CD4-positive, alpha-beta memory T cell (primary cell): ENCODE data around the gene MAGED1. TPM values are rescaled to one million over a fixed set of nuclear protein-coding genes. Genes with fewer than 3 reads are reported as not detected.

Source experiments
- CTCF ChIA-PET: fragments of 350-600 bp; sonication (Branson Sonifier 250); formaldehyde crosslinking; loops from one replicate; lab custom pipeline; 2021; ENCODE audit warnings: inconsistent platforms; ENCODE audit not compliant: partially characterized antibody; lab: Charles Lee
- POLR2A ChIA-PET: fragments of 350-600 bp; sonication (Branson Sonifier 250); formaldehyde crosslinking; loops from one replicate; lab custom pipeline; 2021; ENCODE audit not compliant: partially characterized antibody; lab: Charles Lee
- DNase-seq, 5 donors: peaks; one replicate each; pipeline versions ENCODE4 v3.0.0 to v3.0.0-alpha.2; 2020 to 2022; ENCODE audit warnings: mixed read lengths in 1 of 5
- H3K27ac ChIP-seq: one replicate; pipeline ENCODE4 v1.7.0; 2013; ENCODE audit warnings: low read depth, low read length
- H3K27me3 ChIP-seq: 2 replicates; pipeline ENCODE4 v1.7.0; 2013; ENCODE audit warnings: mild to moderate bottlenecking, low read length, moderate library complexity; ENCODE audit not compliant: insufficient read depth
- H3K36me3 ChIP-seq: 2 replicates; pipeline ENCODE4 v1.7.0; 2013; ENCODE audit warnings: mild to moderate bottlenecking, low read length, moderate library complexity; ENCODE audit not compliant: insufficient read depth
- H3K4me1 ChIP-seq: 2 replicates; pipeline ENCODE4 v1.7.0; 2013; ENCODE audit warnings: mild to moderate bottlenecking, low read length, moderate library complexity; ENCODE audit not compliant: insufficient read depth
- H3K4me3 ChIP-seq, 2 donors: one replicate each; pipeline ENCODE4 v1.7.0; 2013; ENCODE audit warnings: low read length in 2 of 2, mild to moderate bottlenecking in 1 of 2
- H3K9me3 ChIP-seq, 2 donors: one replicate each; pipeline ENCODE4 v1.7.0; 2013; ENCODE audit warnings: low read length in 2 of 2, control low read depth in 1 of 2; ENCODE audit not compliant: control insufficient read depth in 1 of 2
- H3K27ac Mint-ChIP-seq, 7 donors: one replicate each; pipeline ENCODE4 v1.8.0; 2020 to 2021; ENCODE audit warnings: mixed read lengths in 7 of 7, mild to moderate bottlenecking in 6 of 7, inconsistent platforms in 3 of 7, moderate library complexity in 3 of 7
- H3K27me3 Mint-ChIP-seq, 2 donors: one replicate each; pipeline ENCODE4 v1.8.0; 2020 to 2021; ENCODE audit warnings: mixed read lengths in 2 of 2
- H3K36me3 Mint-ChIP-seq, 2 donors: one replicate each; pipeline ENCODE4 v1.8.0; 2020 to 2021; ENCODE audit warnings: mixed read lengths in 2 of 2, inconsistent platforms in 1 of 2, mild to moderate bottlenecking in 1 of 2
- H3K4me1 Mint-ChIP-seq, 4 donors: one replicate each; pipeline ENCODE4 v1.8.0; 2020 to 2021; ENCODE audit warnings: mixed read lengths in 4 of 4, mild to moderate bottlenecking in 1 of 4
- H3K4me3 Mint-ChIP-seq, 8 donors: one replicate each; pipeline ENCODE4 v1.8.0; 2020 to 2021; ENCODE audit warnings: mixed read lengths in 8 of 8, mild to moderate bottlenecking in 7 of 8, moderate library complexity in 6 of 8, inconsistent platforms in 3 of 8
- H3K9me3 Mint-ChIP-seq, 8 donors: one replicate each; pipeline ENCODE4 v1.8.0; 2020 to 2021; ENCODE audit warnings: mixed read lengths in 8 of 8, mild to moderate bottlenecking in 5 of 8, inconsistent platforms in 3 of 8, moderate library complexity in 1 of 8
- intact Hi-C: fragments of 100-400 bp; cut with micrococcal nuclease; formaldehyde crosslinking; loops from one replicate; pipeline ENCODE4 v1.15.1; 2023
- polyA plus RNA-seq, 2 donors: library from polyadenylated mRNA; unstranded; fragments of 300-500 nt; fragmentation: Illumina TruSeq; gene quantifications; one replicate each; pipeline ENCODE4 v1.2.3, GENCODE V29; 2021
- total RNA-seq, 2 experiments: library from RNA; stranded (reverse); gene quantifications; one replicate each; pipeline ENCODE4 v1.2.3, GENCODE V29; 2021

MAGED1 gene
- total and polyA plus RNA-seq, 4 experiments from 2014 or later: 27.4 to 41.1 (median 33.2) TPM

DNA sequence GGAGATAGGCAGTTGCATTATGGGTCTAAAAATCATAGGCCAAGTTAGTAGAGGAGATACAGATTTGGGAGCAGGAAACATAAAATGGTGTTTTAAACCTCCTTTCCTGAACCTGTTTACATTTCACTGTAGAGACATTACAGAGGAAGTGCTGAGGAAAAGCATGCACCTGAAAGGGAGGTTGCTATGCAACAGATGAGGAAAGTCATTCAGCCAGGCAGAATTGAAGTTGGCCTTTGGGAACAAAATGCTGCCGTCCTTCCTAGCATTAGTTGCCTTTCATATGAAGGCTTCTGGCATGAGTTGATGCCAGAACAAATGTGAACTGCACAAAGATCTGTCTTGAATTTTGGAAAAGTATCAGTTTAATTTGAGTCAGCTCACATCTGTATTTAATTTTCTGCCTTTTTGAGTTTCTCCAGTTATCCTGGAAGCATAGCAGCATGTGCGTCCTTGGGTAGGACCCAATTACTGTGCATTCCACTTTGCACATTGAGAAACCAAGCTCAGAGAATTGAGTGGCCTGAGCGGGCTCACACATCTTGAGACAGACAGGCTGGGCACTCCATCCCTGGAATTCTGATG is 38.2 kb downstream of the MAGED1 start:
- H3K27me3 Mint-ChIP-seq: peaks cover 0 to 2% of the 10 kb centered on the region in 2 donors
- no peak overlapping the region for H3K4me3 Mint-ChIP-seq
- no peak overlapping the region for H3K27ac ChIP-seq
- H3K27ac Mint-ChIP-seq: no peak overlapping the region
- peaks cover 0 to 5% (median 0%) of the 10 kb centered on the region in 8 donors for H3K9me3 Mint-ChIP-seq
- H3K4me1 ChIP-seq: no peaks in the 10 kb centered on the region
- no peaks in the 10 kb centered on the region for H3K36me3 Mint-ChIP-seq
- POLR2A ChIA-PET: no interaction called here
- no peaks in the 10 kb centered on the region for H3K36me3 ChIP-seq
- DNase-seq: no peak
- H3K27me3 ChIP-seq: no peaks in the 10 kb centered on the region
- CTCF ChIA-PET: no interaction called here
- intact Hi-C loops: no loop called here
- H3K4me1 Mint-ChIP-seq: no peaks in the 10 kb centered on the region
- H3K9me3 ChIP-seq: no peaks in the 10 kb centered on the region
- H3K4me3 ChIP-seq: no peak overlapping the region

Other genes with a start within 250 kb of the MAGED1 start
- not detected for gene CENPVL2, start 210.8 kb upstream of the MAGED1 start, total RNA-seq
- not detected for gene CENPVL2, start 210.8 kb upstream of the MAGED1 start, polyA plus RNA-seq
- not detected for gene CENPVL1, start 183.1 kb upstream of the MAGED1 start, total RNA-seq
- gene CENPVL1, start 183.1 kb upstream of the MAGED1 start, polyA plus RNA-seq: not detected
- gene GSPT2, start 150.2 kb upstream of the MAGED1 start, total RNA-seq: 10 to 100 TPM; 12.0 to 13.1 TPM
- 1 to 10 TPM; 7.3 to 8.3 TPM for gene GSPT2, start 150.2 kb upstream of the MAGED1 start, polyA plus RNA-seq
- 10 to 100 TPM; 11.6 to 15.5 TPM for gene MAGED4B, start 175.6 kb downstream of the MAGED1 start, total RNA-seq
- gene MAGED4B, start 175.6 kb downstream of the MAGED1 start, polyA plus RNA-seq: 1 to 10 TPM; 2.8 to 3.4 TPM